ENCODE results near the gene FOXS1.
"Not testable (repeated sequence)": the region's sequence is repeated elsewhere in the genome, so short reads cannot be mapped to it uniquely, and the experiment has no call there.

The FOXS1 gene

DNA sequence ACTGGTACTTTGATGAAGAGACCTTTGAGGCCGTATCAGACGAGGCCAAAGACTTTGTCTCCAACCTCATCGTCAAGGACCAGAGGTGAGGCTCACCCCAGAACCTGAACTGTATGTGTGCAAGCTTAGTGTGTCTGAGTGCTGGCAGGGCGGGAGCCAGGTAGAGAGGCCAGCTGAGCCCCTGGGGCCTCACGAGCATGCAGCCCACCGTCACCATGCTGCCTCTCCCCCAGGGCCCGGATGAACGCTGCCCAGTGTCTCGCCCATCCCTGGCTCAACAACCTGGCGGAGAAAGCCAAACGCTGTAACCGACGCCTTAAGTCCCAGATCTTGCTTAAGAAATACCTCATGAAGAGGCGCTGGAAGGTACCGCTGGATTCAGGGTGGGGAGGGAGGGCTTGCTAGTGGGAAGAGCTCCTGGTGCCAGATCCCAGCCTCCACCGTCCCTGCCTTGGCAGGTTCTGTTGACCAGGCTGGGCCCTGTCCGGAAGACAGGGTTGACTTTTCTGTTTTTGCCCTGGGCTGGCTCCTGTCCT is 13.6 kb downstream of the FOXS1 start:
- DNase-seq (ENCODE audit: extremely low spot score), result no peak
- ChIA-PET POLR2A (no interaction called here), CTCF (interaction anchor here (1.1 to 13.3 kb wide), 4 partner anchors 11 to 200 kb away, joined by 3 to 154 read pairs (median 11); partner anchors contain the start of genes FOXS1 and MYLK2)
- TF ChIP-seq, protein P1, sequence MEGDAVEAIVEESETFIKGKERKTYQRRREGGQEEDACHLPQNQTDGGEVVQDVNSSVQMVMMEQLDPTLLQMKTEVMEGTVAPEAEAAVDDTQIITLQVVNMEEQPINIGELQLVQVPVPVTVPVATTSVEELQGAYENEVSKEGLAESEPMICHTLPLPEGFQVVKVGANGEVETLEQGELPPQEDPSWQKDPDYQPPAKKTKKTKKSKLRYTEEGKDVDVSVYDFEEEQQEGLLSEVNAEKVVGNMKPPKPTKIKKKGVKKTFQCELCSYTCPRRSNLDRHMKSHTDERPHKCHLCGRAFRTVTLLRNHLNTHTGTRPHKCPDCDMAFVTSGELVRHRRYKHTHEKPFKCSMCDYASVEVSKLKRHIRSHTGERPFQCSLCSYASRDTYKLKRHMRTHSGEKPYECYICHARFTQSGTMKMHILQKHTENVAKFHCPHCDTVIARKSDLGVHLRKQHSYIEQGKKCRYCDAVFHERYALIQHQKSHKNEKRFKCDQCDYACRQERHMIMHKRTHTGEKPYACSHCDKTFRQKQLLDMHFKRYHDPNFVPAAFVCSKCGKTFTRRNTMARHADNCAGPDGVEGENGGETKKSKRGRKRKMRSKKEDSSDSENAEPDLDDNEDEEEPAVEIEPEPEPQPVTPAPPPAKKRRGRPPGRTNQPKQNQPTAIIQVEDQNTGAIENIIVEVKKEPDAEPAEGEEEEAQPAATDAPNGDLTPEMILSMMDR (IDR thresholded peaks at IDR 0.05; ENCODE audit: control extremely low read depth, extremely low read depth, low read depth, missing control alignments), result no peak

DNA sequence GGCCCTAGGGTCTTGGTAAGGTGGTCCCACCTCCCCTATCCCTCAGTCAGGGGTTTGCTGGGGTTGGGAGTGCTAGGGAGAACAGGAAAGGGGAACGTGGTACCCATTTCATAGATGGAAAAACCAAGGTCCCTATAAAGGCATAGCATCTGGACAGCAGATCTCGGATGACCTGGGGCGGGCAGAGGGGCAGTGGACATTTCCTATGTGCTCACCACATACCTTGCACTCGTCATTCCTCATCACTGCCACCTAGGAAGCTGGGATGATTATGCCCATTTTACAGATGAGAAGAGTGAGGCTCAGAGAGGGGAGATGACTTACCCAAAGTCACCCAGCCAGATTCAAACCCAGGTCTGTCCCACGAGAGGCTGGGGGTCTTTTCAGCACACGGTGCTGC is 14.2 kb downstream of the FOXS1 start:
- TF ChIP-seq, protein P1 (IDR thresholded peaks at IDR 0.05; ENCODE audit: control extremely low read depth, extremely low read depth, low read depth, missing control alignments), result no peak
- DNase-seq (ENCODE audit: extremely low spot score), result no peak
- CTCF ChIA-PET, result interaction anchor here (1.1 to 13.3 kb wide), 6 partner anchors 11 to 200 kb away, joined by 3 to 154 read pairs (median 7); partner anchors contain the start of genes FOXS1, MYLK2 and PDRG1
- POLR2A ChIA-PET, result no interaction called here

DNA sequence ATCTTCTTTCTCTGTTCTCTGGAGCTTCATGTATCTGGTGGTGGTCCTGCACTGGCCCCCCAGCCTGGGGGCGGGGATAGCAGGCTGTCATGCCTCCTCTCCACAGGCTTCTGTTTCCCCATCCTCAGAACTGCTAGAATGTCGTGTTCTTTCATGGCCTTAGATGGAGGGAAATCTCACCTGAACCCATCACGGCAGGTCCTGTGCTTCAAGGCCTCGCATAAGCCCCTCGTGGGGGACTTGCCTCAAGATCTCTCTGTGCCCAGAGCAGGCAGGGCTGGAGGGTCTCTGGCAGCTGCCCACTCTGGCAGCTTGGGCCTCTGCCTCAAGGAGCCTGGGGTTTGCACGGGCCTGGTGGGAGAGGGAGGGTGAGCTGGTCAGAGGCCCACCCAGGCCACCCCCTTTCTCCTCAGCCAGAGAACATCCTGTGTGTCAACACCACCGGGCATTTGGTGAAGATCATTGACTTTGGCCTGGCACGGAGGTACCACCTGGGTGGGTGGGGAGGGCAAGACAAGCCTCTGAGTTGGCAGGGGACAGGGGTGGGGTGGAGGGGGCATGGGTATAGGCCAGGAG is 14.9 kb downstream of the FOXS1 start:
- ChIA-PET POLR2A (no interaction called here), CTCF (interaction anchor here (1.1 to 13.3 kb wide), 7 partner anchors 10 to 202 kb away, joined by 3 to 154 read pairs (median 3); partner anchors contain the start of genes FOXS1, MYLK2 and PDRG1)
- no peak for DNase-seq (ENCODE audit: extremely low spot score)
- TF ChIP-seq, protein P1 (IDR thresholded peaks at IDR 0.05; ENCODE audit: control extremely low read depth, extremely low read depth, low read depth, missing control alignments), result no peak

DNA sequence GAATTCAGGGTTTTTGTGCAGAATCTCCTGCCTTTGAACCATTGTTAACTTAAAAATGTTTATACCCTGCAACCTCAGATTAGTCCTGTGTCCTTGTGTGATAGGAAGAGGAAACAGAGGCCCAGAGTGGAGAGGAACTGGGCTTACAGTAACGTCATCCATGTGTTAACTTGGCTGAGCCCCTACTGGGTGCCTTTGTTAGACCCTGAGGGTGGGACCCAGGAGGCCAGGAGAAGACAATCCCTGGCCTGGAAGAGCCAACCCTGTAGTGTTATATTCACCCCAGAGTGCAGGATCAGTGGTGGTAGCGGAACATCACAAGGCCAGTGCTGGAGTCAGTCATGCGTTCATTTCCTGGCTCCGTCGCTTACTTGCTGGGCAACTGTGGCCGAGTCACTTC is 15.7 kb downstream of the FOXS1 start:
- ChIA-PET POLR2A (no interaction called here), CTCF (interaction anchor here (1.1 to 13.3 kb wide), 4 partner anchors 9 to 203 kb away, joined by 3 to 154 read pairs (median 15); partner anchors contain the start of genes FOXS1 and MYLK2)
- TF ChIP-seq, protein P1 (IDR thresholded peaks at IDR 0.05; ENCODE audit: control extremely low read depth, extremely low read depth, low read depth, missing control alignments), result no peak
- DNase-seq (ENCODE audit: extremely low spot score), result no peak

DNA sequence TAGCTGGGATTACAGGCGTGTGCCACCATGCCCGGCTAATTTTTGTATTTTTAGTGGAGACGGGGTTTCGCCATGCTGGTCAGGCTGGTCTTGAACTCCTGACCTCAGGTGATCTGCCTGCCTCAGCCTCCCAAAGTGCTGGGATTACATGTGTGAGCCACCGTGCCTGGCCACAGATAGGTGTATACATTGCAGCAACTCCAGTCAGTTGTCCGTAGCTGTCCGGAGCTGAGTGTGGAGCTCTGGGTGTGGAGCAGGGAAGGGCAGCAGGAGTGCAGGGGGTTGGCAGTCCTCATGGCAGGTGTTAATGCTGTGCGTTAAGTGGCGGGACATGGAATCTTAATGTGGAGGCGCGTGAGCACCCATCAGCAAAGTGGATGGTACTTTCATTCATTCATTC is 17.4 kb downstream of the FOXS1 start:
- DNase-seq (ENCODE audit: extremely low spot score); POLR2A ChIA-PET: not testable (repeated sequence)
- CTCF ChIA-PET, result interaction anchor here (15.0 kb wide), 1 partner anchor 8 kb away, joined by 154 read pairs; no protein-coding TSS in a partner anchor

DNA sequence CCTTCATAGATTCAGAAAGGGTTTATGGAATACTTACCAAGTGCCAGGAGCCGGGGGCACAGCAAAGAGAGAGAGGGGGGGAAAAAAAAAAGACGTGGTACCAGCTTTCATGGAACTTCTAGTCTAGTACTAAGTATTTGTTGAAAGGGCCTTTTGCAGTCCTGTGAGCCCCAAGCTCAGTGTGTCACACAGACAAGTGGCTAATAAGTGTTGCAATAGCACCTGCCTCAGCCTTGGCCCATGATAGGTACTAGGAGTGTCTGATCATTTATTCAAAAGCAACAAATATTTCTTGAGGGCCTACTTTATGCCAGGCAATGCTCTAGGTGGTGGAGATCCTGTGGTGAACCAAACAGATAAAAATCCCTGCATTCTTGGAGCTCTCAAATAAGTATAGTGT is 18.3 kb downstream of the FOXS1 start:
- TF ChIP-seq, protein P1 (IDR thresholded peaks at IDR 0.05; ENCODE audit: control extremely low read depth, extremely low read depth, low read depth, missing control alignments), result no peak
- ChIA-PET POLR2A (no interaction called here), CTCF (interaction anchor here (0.8 to 15.0 kb wide), 7 partner anchors 9 to 205 kb away, joined by 3 to 154 read pairs (median 4); partner anchors contain the start of gene FOXS1)
- DNase-seq (ENCODE audit: extremely low spot score), result no peak

DNA sequence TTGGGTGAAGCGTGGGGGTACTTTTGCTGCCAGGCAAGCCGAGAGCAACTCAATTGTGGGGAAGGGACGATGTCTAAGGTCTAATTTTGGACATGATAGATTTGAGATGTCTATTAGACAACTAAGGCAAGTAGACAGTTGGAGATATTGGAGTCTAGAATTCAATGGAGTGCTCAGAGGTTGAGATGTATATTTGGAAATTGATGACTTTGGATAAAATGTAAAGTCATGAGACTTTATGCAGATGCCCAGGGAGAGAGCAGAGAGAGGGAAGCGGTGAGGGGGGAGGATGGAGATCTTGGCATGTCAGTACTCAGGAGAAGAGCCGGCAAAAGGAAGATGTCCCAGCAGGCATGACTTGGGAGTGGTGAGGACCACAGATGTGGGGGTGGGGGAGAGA is 19.3 kb downstream of the FOXS1 start:
- ChIA-PET POLR2A (no interaction called here), CTCF (interaction anchor here (1.5 to 15.0 kb wide), 3 partner anchors 9 to 20 kb away, joined by 4 to 154 read pairs (median 87); partner anchors contain the start of gene FOXS1)
- TF ChIP-seq, protein P1 (IDR thresholded peaks at IDR 0.05; ENCODE audit: control extremely low read depth, extremely low read depth, low read depth, missing control alignments), result no peak

More for the DNA sequence above, 19.3 kb downstream of the FOXS1 start:
- no peak for DNase-seq (ENCODE audit: extremely low spot score)

All from GM10248 (cell line).